ENCODE measurements around the gene GAB1.

Gene GAB1

GRCh38 chr4:143326735-143327134 is 9.9 kb upstream of the GAB1 start:
- TF ChIP-seq, protein P1, sequence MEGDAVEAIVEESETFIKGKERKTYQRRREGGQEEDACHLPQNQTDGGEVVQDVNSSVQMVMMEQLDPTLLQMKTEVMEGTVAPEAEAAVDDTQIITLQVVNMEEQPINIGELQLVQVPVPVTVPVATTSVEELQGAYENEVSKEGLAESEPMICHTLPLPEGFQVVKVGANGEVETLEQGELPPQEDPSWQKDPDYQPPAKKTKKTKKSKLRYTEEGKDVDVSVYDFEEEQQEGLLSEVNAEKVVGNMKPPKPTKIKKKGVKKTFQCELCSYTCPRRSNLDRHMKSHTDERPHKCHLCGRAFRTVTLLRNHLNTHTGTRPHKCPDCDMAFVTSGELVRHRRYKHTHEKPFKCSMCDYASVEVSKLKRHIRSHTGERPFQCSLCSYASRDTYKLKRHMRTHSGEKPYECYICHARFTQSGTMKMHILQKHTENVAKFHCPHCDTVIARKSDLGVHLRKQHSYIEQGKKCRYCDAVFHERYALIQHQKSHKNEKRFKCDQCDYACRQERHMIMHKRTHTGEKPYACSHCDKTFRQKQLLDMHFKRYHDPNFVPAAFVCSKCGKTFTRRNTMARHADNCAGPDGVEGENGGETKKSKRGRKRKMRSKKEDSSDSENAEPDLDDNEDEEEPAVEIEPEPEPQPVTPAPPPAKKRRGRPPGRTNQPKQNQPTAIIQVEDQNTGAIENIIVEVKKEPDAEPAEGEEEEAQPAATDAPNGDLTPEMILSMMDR (IDR thresholded peaks at IDR 0.05; ENCODE audit: low read depth, low read length) = no peak
- Histone ChIP-seq H3K27me3 (no peaks in the 10 kb centered on the region), H3K4me3 (ENCODE audit: low read depth, low read length) (no peak overlapping the region), H3K4me1 (no peaks in the 10 kb centered on the region), H3K9me3 (no peaks in the 10 kb centered on the region; the same call in 1 of the 2 replicates), H3K36me3 (no peaks in the 10 kb centered on the region)
- no peak for DNase-seq

DNA sequence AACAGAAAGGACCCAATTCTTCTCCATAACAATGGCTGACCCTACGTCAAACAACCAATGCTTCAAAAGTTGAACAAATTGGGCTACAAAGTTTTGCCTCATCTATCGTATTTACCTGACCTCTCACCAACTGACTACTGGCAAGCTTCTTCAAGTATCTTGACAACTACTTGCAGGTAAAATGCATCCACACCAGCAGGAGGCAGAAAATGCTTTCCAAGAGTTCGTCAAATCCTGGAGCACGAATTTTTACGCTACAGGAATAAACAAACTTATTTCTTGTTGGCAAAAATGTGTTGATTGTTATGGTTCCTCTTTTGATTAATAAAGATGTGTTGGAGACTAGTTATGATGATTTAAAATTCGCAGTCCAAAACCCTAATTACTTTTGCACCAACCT is 6.7 kb upstream of the GAB1 start:
- TF ChIP-seq, protein P1 (IDR thresholded peaks at IDR 0.05; ENCODE audit: low read depth, low read length) = no peak
- H3K4me3 ChIP-seq (ENCODE audit: low read depth, low read length) = no peak overlapping the region

GRCh38 chr4:143335979-143336780 is 496 bp upstream of the GAB1 start:
- TF ChIP-seq, protein P1 (IDR thresholded peaks at IDR 0.05; ENCODE audit: low read depth, low read length) = no peak
- no peaks in the 10 kb centered on the region for H3K9me3 ChIP-seq
- peak; percentile 85 for DNase-seq
- H3K4me1 ChIP-seq = no peaks in the 10 kb centered on the region
- H3K27me3 ChIP-seq = peaks cover 13% of the 10 kb centered on the region
- H3K4me3 ChIP-seq (ENCODE audit: low read depth, low read length) = peak overlapping the region; percentile 76
- H3K36me3 ChIP-seq = no peaks in the 10 kb centered on the region

More for the DNA sequence above, 6.7 kb upstream of the GAB1 start:
- Histone ChIP-seq H3K4me1 (no peaks in the 10 kb centered on the region), H3K9me3 (no peaks in the 10 kb centered on the region; the same call in 1 of the 2 replicates), H3K27me3 (no peaks in the 10 kb centered on the region), H3K36me3 (no peaks in the 10 kb centered on the region)
- DNase-seq = no peak

GRCh38 chr4:143337600-143338287 is 1.1 kb downstream of the GAB1 start:
- Histone ChIP-seq H3K9me3 (no peaks in the 10 kb centered on the region), H3K36me3 (no peaks in the 10 kb centered on the region), H3K4me3 (ENCODE audit: low read depth, low read length) (peak overlapping the region; percentile 76), H3K4me1 (no peaks in the 10 kb centered on the region), H3K27me3 (peaks cover 13% of the 10 kb centered on the region)
- peak; percentile 21 for DNase-seq
- TF ChIP-seq, protein P1 (IDR thresholded peaks at IDR 0.05; ENCODE audit: low read depth, low read length) = no peak

GRCh38 chr4:143338313-143338712 is 1.6 kb downstream of the GAB1 start:
- TF ChIP-seq, protein P1 (IDR thresholded peaks at IDR 0.05; ENCODE audit: low read depth, low read length) = no peak
- H3K36me3 ChIP-seq = no peaks in the 10 kb centered on the region
- H3K4me1 ChIP-seq = no peaks in the 10 kb centered on the region
- no peaks in the 10 kb centered on the region for H3K9me3 ChIP-seq
- H3K27me3 ChIP-seq = peaks cover 13% of the 10 kb centered on the region
- H3K4me3 ChIP-seq (ENCODE audit: low read depth, low read length) = no peak overlapping the region
- DNase-seq = no peak

GRCh38 chr4:143339497-143339896 is 2.8 kb downstream of the GAB1 start:
- Histone ChIP-seq H3K36me3 (no peaks in the 10 kb centered on the region), H3K4me1 (no peaks in the 10 kb centered on the region), H3K4me3 (ENCODE audit: low read depth, low read length) (no peak overlapping the region), H3K9me3 (no peaks in the 10 kb centered on the region), H3K27me3 (peaks cover 13% of the 10 kb centered on the region)
- TF ChIP-seq, protein P1 (IDR thresholded peaks at IDR 0.05; ENCODE audit: low read depth, low read length) = no peak
- DNase-seq = no peak
